Measurements from ENCODE around the gene SOD2. TPM values are rescaled to one million over a fixed set of nuclear protein-coding genes. Genes with fewer than 3 reads are reported as not detected.

The SOD2 gene
- total and polyA plus RNA-seq, 7 donors = 171 to 1,498 (median 247) TPM

GRCh38 chr6:159650314-159650713 lies 42.7 kb downstream of the SOD2 start:
- Histone ChIP-seq H3K9me3 (no peaks in the 10 kb centered on the region), H3K36me3 (no peaks in the 10 kb centered on the region), H3K4me1 (peaks cover 0 to 2% (median 0%) of the 10 kb centered on the region in 4 donors), H3K27ac (no peak overlapping the region), H3K4me3 (no peak overlapping the region), H3K27me3 (no peaks in the 10 kb centered on the region)
- WGBS, 2 donors = 95% methylated on average over 8 of the region's 8 CpGs
- TF ChIP-seq POLR2AphosphoS5 (IDR thresholded peaks at IDR 0.05) (no peak), POLR2A (IDR thresholded peaks at IDR 0.05) (no peak), CTCF (IDR thresholded peaks at IDR 0.05) (no peak), EP300 (IDR thresholded peaks at IDR 0.05) (no peak)
- DNase-seq = no peak
- intact Hi-C loops (cut with DNase I) = loop anchor here (2.0 to 10.0 kb wide), 2 partner anchors 396 to 482 kb away; partner anchors contain the start of gene FNDC1

GRCh38 chr6:159649441-159649840 lies 43.6 kb downstream of the SOD2 start:
- intact Hi-C loops (cut with DNase I) = no loop called here
- TF ChIP-seq CTCF (IDR thresholded peaks at IDR 0.05) (no peak), EP300 (IDR thresholded peaks at IDR 0.05) (no peak), POLR2AphosphoS5 (IDR thresholded peaks at IDR 0.05) (no peak), POLR2A (IDR thresholded peaks at IDR 0.05) (no peak)
- DNase-seq = no peak
- Histone ChIP-seq H3K27me3 (no peaks in the 10 kb centered on the region), H3K4me3 (no peak overlapping the region), H3K27ac (no peak overlapping the region), H3K4me1 (peaks cover 0 to 2% (median 0%) of the 10 kb centered on the region in 4 donors), H3K36me3 (no peaks in the 10 kb centered on the region), H3K9me3 (no peaks in the 10 kb centered on the region)
- 95% methylated on average over 7 of the region's 7 CpGs for WGBS, 2 donors

GRCh38 chr6:159646733-159647132 lies 46.3 kb downstream of the SOD2 start:
- Histone ChIP-seq H3K9me3 (no peaks in the 10 kb centered on the region), H3K4me1 (no peaks in the 10 kb centered on the region), H3K27ac (no peak overlapping the region), H3K4me3 (no peak overlapping the region), H3K36me3 (no peaks in the 10 kb centered on the region), H3K27me3 (no peaks in the 10 kb centered on the region)
- intact Hi-C loops (cut with DNase I) = no loop called here
- DNase-seq = no peak
- 85 to 89% methylated on average over 2 of the region's 2 CpGs for WGBS, 2 donors
- TF ChIP-seq CTCF (IDR thresholded peaks at IDR 0.05) (no peak), EP300 (IDR thresholded peaks at IDR 0.05) (no peak), POLR2AphosphoS5 (IDR thresholded peaks at IDR 0.05) (no peak), POLR2A (IDR thresholded peaks at IDR 0.05) (no peak)

GRCh38 chr6:159646116-159646515 lies 46.9 kb downstream of the SOD2 start:
- DNase-seq = no peak
- TF ChIP-seq EP300 (IDR thresholded peaks at IDR 0.05) (no peak), CTCF (IDR thresholded peaks at IDR 0.05) (no peak), POLR2AphosphoS5 (IDR thresholded peaks at IDR 0.05) (no peak), POLR2A (IDR thresholded peaks at IDR 0.05) (no peak)
- no peak overlapping the region for H3K27ac ChIP-seq
- H3K9me3 ChIP-seq = no peaks in the 10 kb centered on the region
- intact Hi-C loops (cut with DNase I) = no loop called here
- H3K4me3 ChIP-seq = no peak overlapping the region
- H3K4me1 ChIP-seq = no peaks in the 10 kb centered on the region
- H3K36me3 ChIP-seq = no peaks in the 10 kb centered on the region
- 92 to 96% methylated on average over 1 of the region's 1 CpG for WGBS, 2 donors
- H3K27me3 ChIP-seq = no peaks in the 10 kb centered on the region

- no peaks in the 10 kb centered on the region for H3K9me3 ChIP-seq
- H3K27ac ChIP-seq = no peak overlapping the region
- no peaks in the 10 kb centered on the region for H3K4me1 ChIP-seq
- no peaks in the 10 kb centered on the region for H3K27me3 ChIP-seq
- WGBS, 2 donors = 78 to 85% methylated on average over 4 of the region's 4 CpGs
- H3K4me3 ChIP-seq = no peak overlapping the region
- intact Hi-C loops (cut with DNase I) = no loop called here
- DNase-seq = no peak
- no peaks in the 10 kb centered on the region for H3K36me3 ChIP-seq
- TF ChIP-seq CTCF (IDR thresholded peaks at IDR 0.05) (no peak), EP300 (IDR thresholded peaks at IDR 0.05) (no peak), POLR2A (IDR thresholded peaks at IDR 0.05) (no peak), POLR2AphosphoS5 (IDR thresholded peaks at IDR 0.05) (no peak)
Observed at GRCh38 chr6:159645640-159646039, 47.4 kb downstream of the SOD2 start.
